HCT116 (cell line): ENCODE results near the gene RAP1GAP2. TPM values are rescaled to one million over a fixed set of nuclear protein-coding genes. Genes with fewer than 3 reads are reported as not detected.

Experiments
- ATAC-seq: fragments of 200-7000 bp; cut with Tn5 transposase; 2 replicates; pipeline ENCODE4 v1.9.1; 2020; ENCODE audit warnings: mild to moderate bottlenecking, moderate library complexity
- BruUV-seq: library from RNA; stranded (reverse); fragments of 400-500 nt; replicated peaks from 2 replicates; lab custom pipeline; 2021; lab: Mats Ljungman, UMichigan
- CTCF ChIA-PET: fragments of 300-600 bp; sonication (Branson Sonifier 250); formaldehyde crosslinking; loops from one replicate; lab custom pipeline; 2021; ENCODE audit warnings: antibody characterized with exemption; lab: Charles Lee
- POLR2A ChIA-PET: fragments of 300-600, 350-600 bp; sonication (Branson Sonifier 250); formaldehyde crosslinking; loops from one replicate; lab custom pipeline; 2021; ENCODE audit warnings: antibody characterized with exemption; lab: Charles Lee
- RAD21 ChIA-PET, 2 experiments: fragments of 300-600 bp; sonication (Branson Sonifier 250); formaldehyde crosslinking; loops; one replicate each; lab custom pipeline; 2023; ENCODE audit warnings: low total read pairs in 2 of 2; ENCODE audit not compliant: uncharacterized antibody in 2 of 2, unreplicated experiment in 2 of 2, low non-redundant PET in 1 of 2; lab: Charles Lee
- DNase-seq: peaks from one replicate; pipeline ENCODE4 v3.0.0-alpha.2; 2010; ENCODE audit warnings: low read depth, low spot score
- H2AFZ ChIP-seq: fragments of 200-600 bp; shearing (Covaris generic), sonication (generic); 2 replicates; pipeline ENCODE4 v1.6.1; 2017; ENCODE audit warnings: low read depth, mixed run types, mixed read lengths, antibody characterized with exemption, low read length; ENCODE audit not compliant: poor library complexity, severe bottlenecking
- H3K27ac ChIP-seq: 2 replicates; pipeline ENCODE4 v1.5.1; 2012; ENCODE audit warnings: low read depth, low read length
- H3K27me3 ChIP-seq: fragments of 200-600 bp; sonication (generic); 2 replicates; pipeline ENCODE4 v1.6.1; 2016; ENCODE audit warnings: mixed run types, low read length, mixed read lengths; ENCODE audit not compliant: insufficient read depth
- H3K36me3 ChIP-seq, 2 experiments: fragments of 200-500 bp in 1 of 2; fragments of 200-600 bp in 1 of 2; sonication (Bioruptor generic) in 1 of 2; sonication (generic) in 1 of 2; 2 replicates each; pipeline versions ENCODE4 v1.5.1 to v1.6.1; 2014 to 2016; ENCODE audit warnings: low read length in 2 of 2, inconsistent platforms in 1 of 2, mixed read lengths in 1 of 2, mixed run types in 1 of 2; ENCODE audit not compliant: insufficient read depth in 2 of 2, control insufficient read depth in 1 of 2
- H3K4me1 ChIP-seq, 2 experiments: fragments of 200-600 bp in 1 of 2; sonication (generic) in 1 of 2; 2 replicates each; pipeline versions ENCODE4 v1.5.1 to v1.6.1; 2012 to 2017; ENCODE audit warnings: low read length in 2 of 2, inconsistent platforms in 1 of 2, mild to moderate bottlenecking in 1 of 2, mixed read lengths in 1 of 2, mixed run types in 1 of 2, moderate library complexity in 1 of 2; ENCODE audit not compliant: insufficient read depth in 2 of 2, control insufficient read depth in 1 of 2
- H3K4me2 ChIP-seq: fragments of 200-600 bp; sonication (generic); 2 replicates; pipeline ENCODE4 v1.6.1; 2017; ENCODE audit warnings: mixed run types, low read length, mixed read lengths
- H3K4me3 ChIP-seq, 2 experiments: fragments of 200-600 bp in 1 of 2; sonication (generic) in 1 of 2; replicated peaks in 1 of 2; 2 replicates each; pipeline ENCODE4 v1.5.1; 2011 to 2016; ENCODE audit warnings: low read length in 2 of 2, control low read depth in 1 of 2, low read depth in 1 of 2, mild to moderate bottlenecking in 1 of 2, mixed read lengths in 1 of 2, mixed run types in 1 of 2
- H3K79me2 ChIP-seq: fragments of 200-600 bp; sonication (generic); 2 replicates; pipeline ENCODE4 v1.6.1; 2017; ENCODE audit warnings: mild to moderate bottlenecking, mixed run types, low read length, moderate library complexity, mixed read lengths; ENCODE audit not compliant: insufficient read depth
- H3K9ac ChIP-seq: fragments of 200-600 bp; sonication (generic); 2 replicates; pipeline ENCODE4 v1.6.1; 2016; ENCODE audit warnings: low read length, mixed read lengths
- H3K9me2 ChIP-seq: fragments of 200-600 bp; sonication (generic), shearing (Covaris generic); 2 replicates; pipeline ENCODE4 v1.6.1; 2017; ENCODE audit warnings: mixed run types, mild to moderate bottlenecking, moderate library complexity; ENCODE audit not compliant: insufficient read depth
- H3K9me3 ChIP-seq, 2 experiments: fragments of 200-500 bp in 1 of 2; fragments of 200-600 bp in 1 of 2; sonication (Bioruptor generic) in 1 of 2; sonication (generic) in 1 of 2; 2 replicates each; pipeline ENCODE4 v1.6.1; 2014 to 2017; ENCODE audit warnings: low read length in 2 of 2, mixed read lengths in 2 of 2, inconsistent platforms in 1 of 2, low read depth in 1 of 2, mild to moderate bottlenecking in 1 of 2, mixed run types in 1 of 2, moderate library complexity in 1 of 2; ENCODE audit not compliant: control insufficient read depth in 1 of 2, insufficient read depth in 1 of 2
- H4K20me1 ChIP-seq: fragments of 200-600 bp; sonication (generic), shearing (Covaris generic); 2 replicates; pipeline ENCODE4 v1.6.1; 2017; ENCODE audit warnings: mixed run types, mild to moderate bottlenecking, moderate library complexity; ENCODE audit not compliant: insufficient read depth
- CBX3 ChIP-seq: IDR thresholded peaks from 2 replicates; pipeline ENCODE4 v1.6.1; 2012; ENCODE audit warnings: low read depth
- CTCF ChIP-seq, 3 experiments: fragments of 200-600 bp in 1 of 3; sonication (generic) in 1 of 3; IDR thresholded peaks in 2 of 3; conservative IDR thresholded peaks in 1 of 3; 2 replicates each; pipeline ENCODE4 v1.5.1; 2012 to 2017; ENCODE audit warnings: low read depth in 2 of 3, low read length in 2 of 3, antibody characterized with exemption in 1 of 3, borderline replicate concordance in 1 of 3, control low read depth in 1 of 3, mild to moderate bottlenecking in 1 of 3, mixed read lengths in 1 of 3, mixed run types in 1 of 3, moderate library complexity in 1 of 3; ENCODE audit not compliant: insufficient read depth in 1 of 3
- EGR1 ChIP-seq: IDR thresholded peaks from 2 replicates; pipeline ENCODE4 v1.6.1; 2012; ENCODE audit warnings: low read depth
- FOSL1 ChIP-seq: IDR thresholded peaks from 2 replicates; pipeline ENCODE4 v1.6.1; 2012; ENCODE audit warnings: low read depth
- JUND ChIP-seq: IDR thresholded peaks from 2 replicates; pipeline ENCODE4 v1.6.1; 2012
- MAX ChIP-seq: IDR thresholded peaks from 2 replicates; pipeline ENCODE4 v1.6.1; 2012
- POLR2A ChIP-seq: IDR thresholded peaks from 2 replicates; pipeline ENCODE4 v1.7.0; 2011; ENCODE audit warnings: borderline replicate concordance; ENCODE audit not compliant: insufficient read depth, insufficient read length; ENCODE audit errors: extremely low read depth
- RAD21 ChIP-seq: IDR thresholded peaks from 2 replicates; pipeline ENCODE4 v1.6.1; 2012; ENCODE audit warnings: low read depth, mild to moderate bottlenecking
- SRF ChIP-seq: IDR thresholded peaks from 2 replicates; pipeline ENCODE4 v1.6.1; 2012; ENCODE audit warnings: low read depth
- TCF7L2 ChIP-seq: IDR thresholded peaks from 2 replicates; pipeline ENCODE4 v1.7.0; 2011; ENCODE audit warnings: borderline replicate concordance, inconsistent platforms; ENCODE audit not compliant: insufficient read depth, insufficient read length; ENCODE audit errors: extremely low read depth
- YY1 ChIP-seq: IDR thresholded peaks from 2 replicates; pipeline ENCODE4 v1.6.1; 2011; ENCODE audit warnings: low read length, low read depth, moderate library complexity, mild to moderate bottlenecking; ENCODE audit not compliant: insufficient replicate concordance; ENCODE audit errors: extremely low read depth
- ZNF274 ChIP-seq: fragments of 200-500 bp; sonication (Bioruptor generic); IDR thresholded peaks from 2 replicates; pipeline ENCODE4 v1.6.1; 2014; ENCODE audit warnings: mild to moderate bottlenecking, low read depth, low read length, inconsistent platforms
- intact Hi-C: fragments of 100-400 bp; cut with micrococcal nuclease; formaldehyde crosslinking; loops from 2 replicates; pipeline ENCODE4 v1.10.0; 2022
- total RNA-seq: library from RNA; stranded (reverse); gene quantifications from one replicate; pipeline ENCODE4 v1.2.1, GENCODE V29; 2021; ENCODE audit not compliant: unreplicated experiment

The RAP1GAP2 gene
- total RNA-seq, 1 experiment from 2014 or later = 54.6 TPM

GRCh38 chr17:3012926-3013581 is 216.8 kb downstream of the RAP1GAP2 start:
- no peaks in the 10 kb centered on the region for H3K9me3 ChIP-seq
- H3K36me3 ChIP-seq = peaks cover 17 to 21% of the 10 kb centered on the region in 2 experiments; a peak in 3 of 4 replicates
- RAD21 ChIA-PET = interaction anchor here (0.5 to 1.3 kb wide), 3 partner anchors 164 to 294 kb away, joined by 4 to 8 read pairs (median 7); no protein-coding TSS in a partner anchor
- TF ChIP-seq SRF (no peak), EGR1 (no peak), YY1 (no peak), TCF7L2 (no peak), POLR2A (no peak), ZNF274 (no peak), MAX (no peak), RAD21 (peak; percentile 90), CTCF (IDR thresholded peaks at IDR 0.05 in 2 of 3, conservative IDR thresholded peaks at IDR 0.05 in 1 of 3; ENCODE audit: borderline replicate concordance in 1 of 3, insufficient read depth in 1 of 3, low read depth in 2 of 3, low read length in 2 of 3) (peak; percentile 69 to 75 (median 70); a peak in 5 of 6 replicates), JUND (no peak), FOSL1 (no peak), CBX3 (no peak)
- H3K4me2 ChIP-seq = no peak overlapping the region
- CTCF ChIA-PET = interaction anchor here (0.7 to 2.0 kb wide), 11 partner anchors 9 to 631 kb away, joined by 3 to 29 read pairs (median 5); no protein-coding TSS in a partner anchor
- ATAC-seq = peak; percentile 92
- H3K79me2 ChIP-seq = no peaks in the 10 kb centered on the region
- no peaks in the 10 kb centered on the region for H3K27me3 ChIP-seq
- H3K9ac ChIP-seq = no peak overlapping the region
- intact Hi-C loops = loop anchor here (1.0 to 2.0 kb wide), 3 partner anchors 76 to 185 kb away; no protein-coding TSS in a partner anchor
- no TSS peak for BruUV-seq
- DNase-seq = peak; percentile 26
- no peak overlapping the region for H3K27ac ChIP-seq
- H2AFZ ChIP-seq = no peak overlapping the region
- H3K4me3 ChIP-seq = no peak overlapping the region
- POLR2A ChIA-PET = no interaction called here
- peaks cover 0 to 15% of the 10 kb centered on the region in 2 experiments; a peak in 2 of 4 replicates for H3K4me1 ChIP-seq
- H4K20me1 ChIP-seq = no peaks in the 10 kb centered on the region
- H3K9me2 ChIP-seq = no peaks in the 10 kb centered on the region
